ENCODE measurements around the gene CARS1.
A peak's percentile ranks its signal among the peaks of the same experiment; 100 is the strongest.

Gene CARS1

GRCh38 chr11:3037040-3037944 is 19.9 kb downstream of the CARS1 start:
- peak; percentile 43 for DNase-seq

- DNase-seq = no peak
These were observed 20.8 kb downstream of the CARS1 start for GRCh38 chr11:3036419-3036818.

GRCh38 chr11:3035333-3035732 is 21.9 kb downstream of the CARS1 start:
- DNase-seq = no peak

- no peak for DNase-seq
These were observed 26.7 kb downstream of the CARS1 start for GRCh38 chr11:3030289-3031070.

- no peak for DNase-seq
These were observed 28.4 kb downstream of the CARS1 start for GRCh38 chr11:3028813-3029212.

- no peak for DNase-seq
These were observed 30.4 kb downstream of the CARS1 start for GRCh38 chr11:3026803-3027202.

- DNase-seq = no peak
These were observed 34.2 kb downstream of the CARS1 start for GRCh38 chr11:3022982-3023381.

GRCh38 chr11:3022300-3022967 is 34.8 kb downstream of the CARS1 start:
- peak; percentile 38 for DNase-seq

GRCh38 chr11:3021125-3021524 is 36.1 kb downstream of the CARS1 start:
- DNase-seq = peak; percentile 38

GRCh38 chr11:3020011-3020410 is 37.2 kb downstream of the CARS1 start:
- no peak for DNase-seq

- no peak for DNase-seq
These were observed 38.6 kb downstream of the CARS1 start for GRCh38 chr11:3018596-3018995.

GRCh38 chr11:3016861-3017260 is 40.4 kb downstream of the CARS1 start:
- DNase-seq = no peak

GRCh38 chr11:3015796-3016195 is 41.4 kb downstream of the CARS1 start:
- DNase-seq = no peak

GRCh38 chr11:3014943-3015342 is 42.3 kb downstream of the CARS1 start:
- no peak for DNase-seq

- peak; percentile 73 for DNase-seq
These were observed 42.9 kb downstream of the CARS1 start for GRCh38 chr11:3014057-3014938.

- no peak for DNase-seq
These were observed 45.0 kb downstream of the CARS1 start for GRCh38 chr11:3011891-3012885.

- DNase-seq = peak; percentile 43
These were observed 46.5 kb downstream of the CARS1 start for GRCh38 chr11:3010521-3011275.

GRCh38 chr11:3010004-3010403 is 47.2 kb downstream of the CARS1 start:
- DNase-seq = no peak

- DNase-seq = no peak
These were observed 47.7 kb downstream of the CARS1 start for GRCh38 chr11:3009481-3009880.

- DNase-seq = no peak
These were observed 48.4 kb downstream of the CARS1 start for GRCh38 chr11:3008746-3009336.
